Naive thymus-derived CD8-positive, alpha-beta T cell (primary cell): ENCODE measurements around the gene SLC9C1. TPM values are rescaled to one million over a fixed set of nuclear protein-coding genes. Genes with fewer than 3 reads are reported as not detected.

Experiments used
- microRNA-seq: library from miRNA; unstranded; fragments of <30 nt; microRNA quantifications from one replicate; pipeline ENCODE4 v1.2.0, GENCODE V29; 2022; ENCODE audit warnings: borderline microRNAs expressed
- polyA plus RNA-seq, 3 donors: library from polyadenylated mRNA; unstranded; fragments of 300-500 nt; fragmentation: Illumina TruSeq; gene quantifications; one replicate each; pipeline ENCODE4 v1.2.3, GENCODE V29; 2021
- total RNA-seq, 8 experiments: library from RNA in 2 of 8; stranded (reverse) in 2 of 8; gene quantifications; one replicate each; pipeline ENCODE4 v1.2.3 and lab custom pipeline; 2021 to 2026

Gene SLC9C1
- total and polyA plus RNA-seq, 5 experiments from 2014 or later: not detected

Small RNA genes within 50 kb of the gene (microRNA-seq; reads per million reads assigned to microRNA genes)
- gene MIR567: not detected

Other genes starting within 250 kb of the SLC9C1 start
- gene C3orf52, start 207.8 kb downstream of the SLC9C1 start, total RNA-seq: under 1 TPM; 0.94 to 0.96 TPM
- gene C3orf52, start 207.8 kb downstream of the SLC9C1 start, polyA plus RNA-seq: under 1 TPM; 0.54 to 0.96 (median 0.64) TPM
- gene GCSAM, start 161.0 kb downstream of the SLC9C1 start, total RNA-seq: 10 to 100 TPM; 15.1 TPM
- 10 to 100 TPM; 18.1 to 25.3 (median 22.0) TPM for gene GCSAM, start 161.0 kb downstream of the SLC9C1 start, polyA plus RNA-seq
- 1 to 10 TPM; 1.7 to 1.8 TPM for gene CD200, start 38.9 kb upstream of the SLC9C1 start, total RNA-seq
- gene CD200, start 38.9 kb upstream of the SLC9C1 start, polyA plus RNA-seq: 1 to 10 TPM in 1 of 3 donors, under 1 TPM in 2; 0.76 to 1.1 (median 0.79) TPM
- 10 to 100 TPM; 18.2 to 18.5 TPM for gene BTLA, start 205.3 kb upstream of the SLC9C1 start, total RNA-seq
- gene BTLA, start 205.3 kb upstream of the SLC9C1 start, polyA plus RNA-seq: 10 to 100 TPM in 2 of 3 donors, 1 to 10 TPM in 1; 5.5 to 13.8 (median 10.2) TPM